Activated naive CD8-positive, alpha-beta T cell (primary cell): ENCODE measurements around the gene TGFB1I1.

Source experiments
- H3K27ac Mint-ChIP-seq: one replicate; pipeline ENCODE4 v1.8.0; 2021; ENCODE audit warnings: mixed read lengths
- H3K27me3 Mint-ChIP-seq: one replicate; pipeline ENCODE4 v1.8.0; 2021; ENCODE audit warnings: mixed read lengths
- H3K36me3 Mint-ChIP-seq: one replicate; pipeline ENCODE4 v1.8.0; 2021; ENCODE audit warnings: mixed read lengths
- H3K4me1 Mint-ChIP-seq: one replicate; pipeline ENCODE4 v1.8.0; 2021; ENCODE audit warnings: low read depth, mixed read lengths
- H3K4me3 Mint-ChIP-seq: one replicate; pipeline ENCODE4 v1.8.0; 2021; ENCODE audit warnings: mild to moderate bottlenecking, mixed read lengths
- H3K9me3 Mint-ChIP-seq: one replicate; pipeline ENCODE4 v1.8.0; 2021; ENCODE audit warnings: low read depth, mixed read lengths

The TGFB1I1 gene

DNA sequence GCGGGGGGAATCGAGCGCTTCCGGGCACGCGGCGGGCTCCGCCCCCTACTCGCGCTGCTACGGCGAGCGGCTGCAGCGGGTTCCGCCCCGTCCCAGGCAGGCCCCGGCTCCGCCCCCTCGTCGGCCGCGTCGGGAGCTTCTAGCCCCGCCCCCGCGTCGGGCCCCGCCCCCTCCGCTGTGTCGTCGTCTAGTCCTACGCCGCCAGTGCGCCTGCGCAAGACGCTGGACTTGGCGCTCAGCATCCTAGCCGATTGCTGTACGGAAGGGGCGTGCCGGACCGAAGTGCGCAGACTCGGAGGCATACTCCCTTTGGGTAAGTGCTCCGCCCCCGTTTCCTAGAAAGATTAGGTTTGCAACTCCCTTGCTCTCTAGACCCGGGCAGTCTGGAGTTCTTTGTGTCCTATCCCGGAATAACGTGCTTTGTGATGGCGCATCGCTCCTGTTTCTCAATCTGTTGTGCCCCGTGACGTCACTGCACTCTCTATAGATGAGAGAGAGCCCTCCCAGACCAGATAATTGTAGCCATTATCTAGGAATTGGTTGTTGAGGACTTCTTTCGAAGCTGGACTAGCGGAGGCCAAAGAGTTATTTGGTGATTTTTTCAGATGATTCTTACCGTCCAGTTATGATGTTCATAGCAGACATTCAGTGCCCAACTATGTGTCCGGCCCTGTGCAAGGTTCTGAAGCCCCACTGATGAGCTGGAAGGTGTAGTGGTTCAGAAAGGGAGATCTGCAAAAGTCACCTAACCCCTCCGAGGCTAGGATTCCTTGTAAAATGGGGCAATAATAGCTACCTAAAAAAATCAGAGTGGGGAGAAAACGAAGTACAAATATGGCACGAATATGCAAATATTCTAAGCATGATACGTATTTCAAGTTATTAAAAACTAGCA lies 12.0 kb upstream of the TGFB1I1 start:
- peaks cover 6% of the 10 kb centered on the region for H3K36me3 Mint-ChIP-seq
- H3K27ac Mint-ChIP-seq = peak overlapping the region; percentile 94
- peak overlapping the region; percentile 95 for H3K4me3 Mint-ChIP-seq
- no peaks in the 10 kb centered on the region for H3K27me3 Mint-ChIP-seq
- peaks cover 41% of the 10 kb centered on the region for H3K4me1 Mint-ChIP-seq
- H3K9me3 Mint-ChIP-seq = no peaks in the 10 kb centered on the region

DNA sequence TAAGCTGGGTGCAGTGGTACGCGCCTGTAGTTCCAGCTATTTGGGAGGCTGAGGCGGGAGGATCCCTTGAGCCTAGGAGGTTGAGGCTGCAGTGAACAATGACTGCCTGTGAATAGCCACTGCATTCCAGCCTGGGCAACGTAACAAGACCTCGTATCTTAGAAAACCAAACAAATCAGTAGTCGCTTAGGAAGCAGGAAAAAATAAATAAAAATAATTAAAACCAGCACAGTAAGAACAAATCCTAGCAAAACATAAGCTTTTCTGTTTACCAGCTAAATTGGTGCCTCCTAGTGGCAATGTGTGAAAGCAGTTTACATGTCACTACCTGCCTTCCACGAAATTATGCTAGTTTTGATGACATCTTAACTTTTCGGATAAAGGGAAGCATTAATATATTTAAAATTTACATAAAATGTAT lies 11.4 kb upstream of the TGFB1I1 start:
- peak overlapping the region; percentile 90 for H3K4me3 Mint-ChIP-seq
- no peak overlapping the region for H3K27ac Mint-ChIP-seq
- H3K36me3 Mint-ChIP-seq = peaks cover 6% of the 10 kb centered on the region
- H3K9me3 Mint-ChIP-seq = no peaks in the 10 kb centered on the region
- H3K4me1 Mint-ChIP-seq = peaks cover 34% of the 10 kb centered on the region
- no peaks in the 10 kb centered on the region for H3K27me3 Mint-ChIP-seq

GRCh38 chr16:31461201-31461920 lies 10.6 kb upstream of the TGFB1I1 start:
- Mint-ChIP-seq H3K9me3 (no peaks in the 10 kb centered on the region), H3K36me3 (peaks cover 6% of the 10 kb centered on the region), H3K4me3 (peak overlapping the region; percentile 27), H3K27ac (no peak overlapping the region), H3K4me1 (peaks cover 28% of the 10 kb centered on the region), H3K27me3 (no peaks in the 10 kb centered on the region)

DNA sequence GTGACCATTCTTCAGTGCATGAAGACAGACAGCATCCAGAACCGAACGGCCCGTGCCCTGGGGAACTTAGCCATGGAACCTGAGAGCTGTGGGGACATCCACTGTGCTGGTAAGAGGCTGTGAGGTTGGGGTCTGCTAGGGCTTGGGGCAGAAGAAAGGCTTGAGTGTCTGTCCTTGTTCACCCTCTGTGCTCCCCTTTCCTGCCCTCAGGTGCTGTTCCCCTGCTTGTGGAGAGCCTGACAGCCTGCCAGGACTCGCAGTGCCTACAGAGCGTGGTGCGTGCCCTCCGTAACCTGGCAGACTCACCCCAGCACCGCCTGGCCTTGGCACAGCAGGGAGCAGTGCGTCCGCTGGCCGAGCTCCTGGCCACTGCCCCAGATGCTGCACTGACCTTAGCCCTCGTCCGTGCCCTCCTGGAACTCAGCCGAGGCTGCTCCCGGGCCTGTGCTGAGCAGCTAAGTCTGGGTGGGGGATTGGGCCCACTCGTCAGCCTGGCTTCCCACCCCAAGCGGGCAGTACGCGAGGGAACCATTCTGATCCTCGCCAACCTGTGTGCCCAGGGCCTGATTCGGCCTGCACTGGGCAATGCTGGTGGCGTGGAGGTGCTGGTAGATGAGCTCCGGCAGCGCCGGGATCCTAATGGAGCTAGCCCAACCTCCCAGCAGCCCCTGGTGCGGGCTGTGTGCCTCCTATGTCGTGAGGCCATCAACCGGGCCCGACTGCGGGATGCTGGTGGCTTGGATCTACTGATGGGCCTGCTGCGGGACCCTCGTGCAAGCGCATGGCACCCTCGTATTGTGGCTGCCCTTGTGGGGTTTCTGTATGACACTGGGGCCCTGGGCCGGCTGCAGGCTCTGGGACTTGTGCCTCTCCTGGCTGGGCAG lies 9.8 kb upstream of the TGFB1I1 start:
- H3K4me3 Mint-ChIP-seq = no peak overlapping the region
- H3K36me3 Mint-ChIP-seq = peaks cover 9% of the 10 kb centered on the region
- H3K9me3 Mint-ChIP-seq = no peaks in the 10 kb centered on the region
- no peaks in the 10 kb centered on the region for H3K27me3 Mint-ChIP-seq
- peaks cover 25% of the 10 kb centered on the region for H3K4me1 Mint-ChIP-seq
- H3K27ac Mint-ChIP-seq = no peak overlapping the region

GRCh38 chr16:31464348-31464769 lies 7.6 kb upstream of the TGFB1I1 start:
- no peak overlapping the region for H3K4me3 Mint-ChIP-seq
- no peaks in the 10 kb centered on the region for H3K27me3 Mint-ChIP-seq
- H3K9me3 Mint-ChIP-seq = no peaks in the 10 kb centered on the region
- no peak overlapping the region for H3K27ac Mint-ChIP-seq
- peaks cover 9% of the 10 kb centered on the region for H3K36me3 Mint-ChIP-seq
- H3K4me1 Mint-ChIP-seq = peaks cover 22% of the 10 kb centered on the region

DNA sequence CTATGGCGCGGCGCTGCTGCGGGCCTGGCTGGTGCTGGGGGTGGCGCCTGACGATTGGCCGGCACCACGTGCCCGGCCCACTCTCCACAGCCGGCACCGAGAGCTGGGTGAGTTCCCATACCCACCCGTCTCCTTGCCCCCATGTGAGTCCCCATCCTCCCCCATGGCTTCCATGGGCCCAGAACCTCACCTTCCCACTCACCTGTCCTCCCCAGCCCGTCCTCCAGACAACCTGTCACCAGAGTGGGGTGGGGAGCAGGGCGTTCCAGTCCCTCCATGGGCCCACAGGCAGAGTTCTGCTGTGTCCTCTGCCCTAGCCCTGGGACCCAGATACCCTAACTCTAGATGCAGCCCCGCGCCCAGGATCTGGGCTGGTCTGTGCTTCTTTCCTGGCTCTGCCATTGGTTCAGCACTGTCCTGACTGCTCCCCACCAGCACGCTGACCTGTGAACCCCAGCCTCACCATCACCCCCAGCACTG lies 7.1 kb upstream of the TGFB1I1 start:
- Mint-ChIP-seq H3K9me3 (no peaks in the 10 kb centered on the region), H3K4me1 (peaks cover 21% of the 10 kb centered on the region), H3K4me3 (no peak overlapping the region), H3K36me3 (peaks cover 9% of the 10 kb centered on the region), H3K27me3 (no peaks in the 10 kb centered on the region), H3K27ac (no peak overlapping the region)

DNA sequence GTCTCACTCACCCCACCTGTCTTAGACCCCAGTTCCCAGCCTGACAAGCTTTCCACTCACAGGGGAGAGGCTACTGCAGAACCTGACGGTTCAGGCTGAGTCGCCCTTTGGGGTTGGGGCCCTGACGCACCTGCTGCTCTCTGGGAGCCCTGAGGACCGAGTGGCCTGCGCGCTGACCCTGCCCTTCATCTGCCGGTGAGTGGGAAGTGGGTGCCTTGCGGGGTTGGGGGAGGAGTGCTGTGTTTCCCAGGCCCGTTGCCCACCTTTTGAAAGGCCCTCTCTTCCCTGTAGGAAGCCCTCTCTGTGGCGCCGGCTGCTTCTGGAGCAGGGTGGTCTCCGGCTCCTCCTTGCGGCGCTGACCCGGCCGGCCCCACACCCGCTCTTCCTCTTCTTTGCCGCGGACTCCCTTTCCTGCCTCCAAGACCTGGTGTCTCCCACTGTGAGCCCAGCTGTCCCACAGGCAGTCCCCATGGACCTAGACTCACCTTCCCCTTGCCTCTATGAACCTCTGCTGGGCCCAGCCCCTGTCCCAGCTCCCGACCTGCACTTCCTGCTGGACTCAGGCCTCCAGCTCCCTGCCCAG lies 6.1 kb upstream of the TGFB1I1 start:
- Mint-ChIP-seq H3K4me1 (peaks cover 12% of the 10 kb centered on the region), H3K9me3 (no peaks in the 10 kb centered on the region), H3K4me3 (no peak overlapping the region), H3K27ac (no peak overlapping the region), H3K27me3 (no peaks in the 10 kb centered on the region), H3K36me3 (peaks cover 9% of the 10 kb centered on the region)

GRCh38 chr16:31466381-31466841 lies 5.5 kb upstream of the TGFB1I1 start:
- Mint-ChIP-seq H3K27me3 (peaks cover 4% of the 10 kb centered on the region), H3K27ac (no peak overlapping the region), H3K4me1 (peaks cover 11% of the 10 kb centered on the region), H3K9me3 (no peaks in the 10 kb centered on the region), H3K4me3 (no peak overlapping the region), H3K36me3 (peaks cover 9% of the 10 kb centered on the region)

DNA sequence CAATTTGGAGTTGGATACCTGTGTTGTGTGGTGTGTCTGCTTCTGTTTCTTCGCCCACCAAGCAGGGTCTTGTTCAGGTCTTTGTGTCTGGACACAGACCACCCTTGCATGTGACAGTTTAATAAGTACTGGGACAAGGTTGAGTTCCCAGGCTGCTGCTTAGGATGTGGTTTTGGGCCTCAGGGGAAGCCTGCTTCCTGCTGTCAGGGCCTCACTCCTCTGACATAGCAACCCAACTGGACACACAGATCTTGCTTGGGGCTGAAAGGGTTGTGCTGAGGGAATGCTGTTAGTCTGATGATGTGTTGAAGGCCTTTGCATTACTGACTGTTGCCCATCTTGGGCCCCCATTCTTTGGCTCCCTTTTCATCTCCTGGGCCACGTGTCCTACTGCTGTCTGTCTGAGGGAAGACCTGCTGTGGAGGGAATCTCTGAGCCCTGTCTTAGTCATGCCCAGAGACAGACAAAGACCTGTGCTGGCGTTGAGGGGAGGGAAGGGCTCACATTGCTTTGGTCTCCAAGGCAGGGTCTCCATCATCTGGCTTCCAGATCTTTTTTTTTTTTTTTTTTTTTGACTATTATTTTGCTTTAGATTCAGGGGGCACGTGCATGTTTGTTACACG lies 4.7 kb upstream of the TGFB1I1 start:
- Mint-ChIP-seq H3K4me1 (peaks cover 11% of the 10 kb centered on the region), H3K27ac (no peak overlapping the region), H3K4me3 (no peak overlapping the region), H3K27me3 (peaks cover 4% of the 10 kb centered on the region), H3K36me3 (peaks cover 9% of the 10 kb centered on the region), H3K9me3 (no peaks in the 10 kb centered on the region)

DNA sequence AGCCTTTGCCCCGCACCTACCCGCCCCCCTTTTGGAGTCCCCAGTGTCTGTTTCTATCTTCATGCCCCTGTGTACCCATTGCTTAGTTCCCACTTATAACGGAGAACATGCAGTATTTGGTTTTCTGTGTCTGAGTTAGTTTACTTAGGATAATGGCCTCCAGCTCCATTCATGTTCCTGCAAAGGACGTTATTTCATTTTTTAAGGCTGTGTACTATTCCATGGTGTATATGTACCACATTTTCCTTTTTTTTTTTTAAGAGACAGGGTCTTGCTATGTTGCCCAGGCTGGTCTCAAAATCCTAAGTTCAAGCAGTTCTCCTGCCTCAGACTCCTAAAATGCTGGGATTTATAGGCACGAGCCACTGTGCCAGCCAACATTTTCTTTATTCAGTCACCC lies 4.1 kb upstream of the TGFB1I1 start:
- H3K27me3 Mint-ChIP-seq = peaks cover 6% of the 10 kb centered on the region
- peaks cover 14% of the 10 kb centered on the region for H3K4me1 Mint-ChIP-seq
- no peak overlapping the region for H3K4me3 Mint-ChIP-seq
- no peak overlapping the region for H3K27ac Mint-ChIP-seq
- H3K9me3 Mint-ChIP-seq = no peaks in the 10 kb centered on the region
- H3K36me3 Mint-ChIP-seq = peaks cover 8% of the 10 kb centered on the region

- Mint-ChIP-seq H3K4me3 (no peak overlapping the region), H3K4me1 (peaks cover 13% of the 10 kb centered on the region), H3K27ac (no peak overlapping the region), H3K9me3 (no peaks in the 10 kb centered on the region), H3K27me3 (peaks cover 6% of the 10 kb centered on the region), H3K36me3 (peaks cover 3% of the 10 kb centered on the region)
These were observed 1.3 kb upstream of the TGFB1I1 start for GRCh38 chr16:31470615-31471014.

DNA sequence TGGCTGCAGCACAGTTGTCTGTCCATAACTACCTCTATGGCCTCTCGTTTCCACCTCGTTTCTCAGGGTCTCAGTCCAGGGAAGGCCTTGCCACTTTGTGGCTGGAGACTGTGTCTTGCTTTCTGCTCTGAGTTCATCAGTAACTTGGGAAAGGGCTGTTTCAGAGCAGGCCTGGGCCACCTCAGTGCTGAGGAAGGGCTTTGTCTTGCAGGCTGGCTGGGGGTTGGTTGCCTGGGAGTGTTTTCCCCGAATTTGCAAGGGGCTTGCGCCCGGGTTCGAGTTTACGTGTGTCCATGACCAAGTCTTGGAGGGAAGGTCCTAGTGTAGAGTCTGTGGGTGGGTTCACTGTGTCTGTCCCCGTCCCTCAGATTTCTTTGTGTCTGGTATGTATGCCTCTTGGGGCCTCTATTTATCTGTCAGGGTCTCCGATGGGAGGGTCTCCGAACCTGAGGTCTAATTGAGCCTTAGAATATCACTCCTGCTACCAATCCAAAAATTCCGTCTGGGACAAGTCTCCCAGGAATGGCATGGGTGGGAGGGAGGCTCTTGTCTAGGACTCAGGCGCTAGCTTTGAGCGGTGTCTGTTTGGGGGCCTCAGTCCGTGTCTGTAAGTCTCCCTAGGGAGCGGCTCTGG lies 594 bp upstream of the TGFB1I1 start:
- H3K4me1 Mint-ChIP-seq = peaks cover 16% of the 10 kb centered on the region
- peaks cover 3% of the 10 kb centered on the region for H3K36me3 Mint-ChIP-seq
- peaks cover 6% of the 10 kb centered on the region for H3K27me3 Mint-ChIP-seq
- no peaks in the 10 kb centered on the region for H3K9me3 Mint-ChIP-seq
- H3K27ac Mint-ChIP-seq = no peak overlapping the region
- H3K4me3 Mint-ChIP-seq = peak overlapping the region; percentile 46

- no peaks in the 10 kb centered on the region for H3K9me3 Mint-ChIP-seq
- no peak overlapping the region for H3K27ac Mint-ChIP-seq
- no peaks in the 10 kb centered on the region for H3K36me3 Mint-ChIP-seq
- H3K4me1 Mint-ChIP-seq = peaks cover 15% of the 10 kb centered on the region
- peak overlapping the region; percentile 77 for H3K4me3 Mint-ChIP-seq
- H3K27me3 Mint-ChIP-seq = peaks cover 6% of the 10 kb centered on the region
These were observed 804 bp downstream of the TGFB1I1 start for GRCh38 chr16:31472709-31473203.
